Measurements from ENCODE around the gene TTC21A.

The TTC21A gene

DNA sequence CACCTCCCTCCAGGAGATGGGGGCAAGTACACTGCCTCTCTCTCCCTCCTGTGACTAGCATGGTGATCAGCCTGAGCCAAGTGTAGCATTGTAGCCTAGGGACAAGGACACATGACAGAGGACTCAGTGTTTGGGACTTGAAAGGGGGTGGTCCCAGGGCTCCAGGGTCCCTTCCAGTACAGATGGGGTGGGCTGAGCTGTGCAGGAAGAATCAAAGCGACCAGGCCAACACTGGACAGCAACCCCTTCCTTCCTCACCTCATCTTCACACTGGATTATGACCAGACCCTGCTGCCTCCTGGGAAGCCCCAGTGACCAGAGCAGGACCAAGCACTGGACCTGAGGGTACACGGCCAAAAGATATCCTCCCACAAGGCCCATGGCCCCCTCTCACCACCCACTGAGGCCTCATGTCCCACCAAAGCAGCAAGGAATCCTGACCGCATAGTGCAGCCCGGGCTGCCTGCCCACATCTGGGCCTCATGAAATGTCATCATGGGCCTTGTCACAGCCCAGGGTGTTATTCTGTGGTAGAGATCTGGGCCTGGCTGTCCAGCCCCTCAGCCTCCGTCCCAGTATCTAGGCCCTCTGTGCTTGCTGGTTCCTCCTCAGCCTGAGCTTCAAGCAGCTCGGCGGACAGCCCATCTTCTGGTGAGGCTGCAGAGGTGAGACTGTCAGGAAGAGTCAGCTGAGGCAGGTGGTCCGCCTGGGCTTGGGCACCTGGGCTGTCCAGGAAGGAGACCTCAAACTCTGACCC lies 9.6 kb upstream of the TTC21A start:
- Histone ChIP-seq H3K27ac (ENCODE audit: low read length) (no peak overlapping the region), H3K79me2 (ENCODE audit: low read length) (0 out of 2 replicates have a peak, but pooled peaks cover 9% of the 10 kb centered on the region), H3F3A (ENCODE audit: insufficient read depth, low read length) (no peaks in the 10 kb centered on the region), H3K9ac (ENCODE audit: low read length) (no peak overlapping the region), H3K4me3 (ENCODE audit: low read length) (no peak overlapping the region), H3K36me3 (replicated peaks; ENCODE audit: insufficient read depth, low read length) (no peaks in the 10 kb centered on the region), H3K4me1 (ENCODE audit: low read length) (no peaks in the 10 kb centered on the region), H2AFZ (ENCODE audit: low read length) (no peak overlapping the region), H4K20me1 (ENCODE audit: insufficient read depth, low read length) (no peaks in the 10 kb centered on the region), H3K9me2 (replicated peaks; ENCODE audit: insufficient read depth, low read length) (no peaks in the 10 kb centered on the region), H3K4me2 (ENCODE audit: low read depth, low read length) (no peak overlapping the region), H3K27me3 (replicated peaks; ENCODE audit: insufficient read depth, low read length) (no peaks in the 10 kb centered on the region), H3K9me3 (replicated peaks; ENCODE audit: insufficient read depth, low read length) (no peaks in the 10 kb centered on the region)
- TF ChIP-seq EZH2phosphoT487 (IDR thresholded peaks at IDR 0.05; ENCODE audit: low read length) (no peak), CTCF (IDR thresholded peaks at IDR 0.05; ENCODE audit: low read length) (no peak), EZH2 (optimal IDR thresholded peaks at IDR 0.05; ENCODE audit: low read depth, low read length) (no peak)
- DNase-seq, result no peak

DNA sequence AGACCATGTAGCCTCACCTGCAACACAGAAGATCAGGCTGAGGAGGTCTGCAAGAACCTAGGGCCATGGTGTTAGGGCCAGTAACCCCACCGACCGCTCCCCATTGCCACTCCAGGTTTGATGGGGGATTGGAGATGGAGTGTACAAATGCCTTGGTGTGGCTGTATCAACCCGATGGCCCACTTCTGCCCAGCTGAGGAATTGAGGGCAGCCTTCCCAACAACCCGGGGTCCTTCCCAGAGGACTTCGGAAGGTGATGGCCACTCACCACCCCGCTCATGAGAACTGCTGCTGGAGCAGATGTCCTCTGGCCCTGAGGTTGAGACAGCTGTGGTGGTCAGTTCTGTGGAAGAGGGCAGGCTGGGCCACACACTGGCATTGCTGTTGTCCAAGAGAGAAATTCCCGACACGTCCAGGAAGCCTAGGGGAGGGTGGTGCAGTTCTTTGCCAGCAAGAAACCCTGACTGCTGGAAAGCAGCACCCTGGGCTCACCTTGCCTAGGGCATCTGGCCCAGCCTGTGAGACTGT lies 8.9 kb upstream of the TTC21A start:
- Histone ChIP-seq H2AFZ (ENCODE audit: low read length) (no peak overlapping the region), H3F3A (ENCODE audit: insufficient read depth, low read length) (no peaks in the 10 kb centered on the region), H3K79me2 (ENCODE audit: low read length) (peaks cover 14% of the 10 kb centered on the region), H3K9ac (ENCODE audit: low read length) (no peak overlapping the region), H3K9me2 (replicated peaks; ENCODE audit: insufficient read depth, low read length) (no peaks in the 10 kb centered on the region), H3K27ac (ENCODE audit: low read length) (no peak overlapping the region), H3K9me3 (replicated peaks; ENCODE audit: insufficient read depth, low read length) (no peaks in the 10 kb centered on the region), H3K36me3 (replicated peaks; ENCODE audit: insufficient read depth, low read length) (no peaks in the 10 kb centered on the region), H3K4me3 (ENCODE audit: low read length) (no peak overlapping the region), H4K20me1 (ENCODE audit: insufficient read depth, low read length) (no peaks in the 10 kb centered on the region), H3K27me3 (replicated peaks; ENCODE audit: insufficient read depth, low read length) (no peaks in the 10 kb centered on the region), H3K4me1 (ENCODE audit: low read length) (no peaks in the 10 kb centered on the region), H3K4me2 (ENCODE audit: low read depth, low read length) (no peak overlapping the region)
- TF ChIP-seq CTCF (IDR thresholded peaks at IDR 0.05; ENCODE audit: low read length), result no peak
- no peak for TF ChIP-seq EZH2phosphoT487 (IDR thresholded peaks at IDR 0.05; ENCODE audit: low read length)
- TF ChIP-seq EZH2 (optimal IDR thresholded peaks at IDR 0.05; ENCODE audit: low read depth, low read length), result no peak
- DNase-seq, result no peak

- Histone ChIP-seq H3K27me3 (replicated peaks; ENCODE audit: insufficient read depth, low read length) (no peaks in the 10 kb centered on the region), H3K27ac (ENCODE audit: low read length) (no peak overlapping the region), H3F3A (ENCODE audit: insufficient read depth, low read length) (no peaks in the 10 kb centered on the region), H2AFZ (ENCODE audit: low read length) (no peak overlapping the region), H3K9me2 (replicated peaks; ENCODE audit: insufficient read depth, low read length) (no peaks in the 10 kb centered on the region), H3K4me3 (ENCODE audit: low read length) (no peak overlapping the region), H3K9me3 (replicated peaks; ENCODE audit: insufficient read depth, low read length) (no peaks in the 10 kb centered on the region), H3K4me2 (ENCODE audit: low read depth, low read length) (no peak overlapping the region), H3K36me3 (replicated peaks; ENCODE audit: insufficient read depth, low read length) (no peaks in the 10 kb centered on the region), H4K20me1 (ENCODE audit: insufficient read depth, low read length) (no peaks in the 10 kb centered on the region), H3K9ac (ENCODE audit: low read length) (no peak overlapping the region), H3K4me1 (ENCODE audit: low read length) (no peaks in the 10 kb centered on the region), H3K79me2 (ENCODE audit: low read length) (peaks cover 21% of the 10 kb centered on the region)
- no peak for DNase-seq
- TF ChIP-seq EZH2 (optimal IDR thresholded peaks at IDR 0.05; ENCODE audit: low read depth, low read length), result no peak
Observed at GRCh38 chr3:39099242-39099641, 8.2 kb upstream of the TTC21A start.
